Measurements from ENCODE around the gene APOBEC3F.
"Not testable (repeated sequence)": the region's sequence is repeated elsewhere in the genome, so short reads cannot be mapped to it uniquely, and the experiment has no call there.

APOBEC3F gene

GRCh38 chr22:39020021-39020651 lies 20.5 kb upstream of the APOBEC3F start:
- Mint-ChIP-seq H3K27ac (peak overlapping the region; percentile 97), H3K4me1 (peaks cover 56% of the 10 kb centered on the region), H3K4me3 (peak overlapping the region; percentile 82)
- not testable (repeated sequence) for H3K36me3 Mint-ChIP-seq, H3K27me3 Mint-ChIP-seq, H3K9me3 Mint-ChIP-seq

DNA sequence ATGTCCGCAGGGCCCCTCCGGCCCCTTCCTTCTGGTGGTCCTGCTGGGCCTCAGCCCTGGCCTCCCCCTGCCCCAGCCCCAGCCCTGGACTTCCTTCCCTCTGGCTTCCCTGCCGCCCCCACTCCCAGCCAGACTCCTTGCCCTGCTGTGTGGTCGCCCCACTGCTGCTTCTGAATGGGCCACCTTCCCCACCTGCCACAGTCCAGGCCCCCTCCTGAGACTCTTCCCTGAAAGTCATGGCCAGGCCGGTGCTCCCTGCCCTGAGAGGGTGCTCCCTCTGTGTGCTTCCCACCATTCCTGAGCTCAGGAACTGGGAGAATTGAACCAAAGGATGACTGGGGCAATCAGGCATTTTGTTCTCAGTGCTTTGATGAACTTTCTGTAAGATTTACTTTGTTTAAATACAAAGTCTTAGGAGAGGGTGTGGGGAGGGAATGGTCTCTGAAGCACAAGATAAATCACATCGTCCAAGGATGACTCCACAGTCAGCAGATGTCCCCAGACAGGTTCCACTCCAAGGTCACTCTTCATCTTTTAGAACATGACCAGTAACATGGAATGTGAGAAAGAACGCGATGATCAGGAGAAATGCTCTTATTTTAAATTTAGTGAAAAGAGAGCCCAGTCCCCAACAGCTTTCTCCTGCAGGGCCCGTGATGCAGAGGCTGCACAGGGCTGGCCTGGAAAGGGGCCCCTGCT lies 19.0 kb upstream of the APOBEC3F start:
- H3K9me3 Mint-ChIP-seq = no peaks in the 10 kb centered on the region
- H3K36me3 Mint-ChIP-seq = peaks cover 4% of the 10 kb centered on the region
- no peaks in the 10 kb centered on the region for H3K27me3 Mint-ChIP-seq
- peak overlapping the region; percentile 94 for H3K4me3 Mint-ChIP-seq
- H3K4me1 Mint-ChIP-seq = peaks cover 60% of the 10 kb centered on the region
- H3K27ac Mint-ChIP-seq = peak overlapping the region; percentile 98

- H3K27ac Mint-ChIP-seq = peak overlapping the region; percentile 41
- peaks cover 60% of the 10 kb centered on the region for H3K4me1 Mint-ChIP-seq
- no peaks in the 10 kb centered on the region for H3K9me3 Mint-ChIP-seq
- H3K27me3 Mint-ChIP-seq = no peaks in the 10 kb centered on the region
- H3K36me3 Mint-ChIP-seq = peaks cover 2% of the 10 kb centered on the region
- H3K4me3 Mint-ChIP-seq = peak overlapping the region; percentile 54
These were observed 15.9 kb upstream of the APOBEC3F start for GRCh38 chr22:39024519-39025308.

GRCh38 chr22:39026509-39027150 lies 14.0 kb upstream of the APOBEC3F start:
- no peaks in the 10 kb centered on the region for H3K9me3 Mint-ChIP-seq
- H3K36me3 Mint-ChIP-seq = peaks cover 2% of the 10 kb centered on the region
- H3K4me3 Mint-ChIP-seq = no peak overlapping the region
- no peaks in the 10 kb centered on the region for H3K27me3 Mint-ChIP-seq
- H3K27ac Mint-ChIP-seq = no peak overlapping the region
- peaks cover 48% of the 10 kb centered on the region for H3K4me1 Mint-ChIP-seq

GRCh38 chr22:39027717-39028116 lies 12.9 kb upstream of the APOBEC3F start:
- Mint-ChIP-seq H3K36me3 (peaks cover 2% of the 10 kb centered on the region), H3K27me3 (no peaks in the 10 kb centered on the region), H3K4me3 (no peak overlapping the region)

GRCh38 chr22:39028281-39028680 lies 12.4 kb upstream of the APOBEC3F start:
- no peaks in the 10 kb centered on the region for H3K9me3 Mint-ChIP-seq
- no peak overlapping the region for H3K27ac Mint-ChIP-seq
- peaks cover 2% of the 10 kb centered on the region for H3K36me3 Mint-ChIP-seq
- H3K27me3 Mint-ChIP-seq = no peaks in the 10 kb centered on the region
- no peak overlapping the region for H3K4me3 Mint-ChIP-seq
- H3K4me1 Mint-ChIP-seq = peaks cover 37% of the 10 kb centered on the region

More at GRCh38 chr22:39027717-39028116, 12.9 kb upstream of the APOBEC3F start:
- H3K9me3 Mint-ChIP-seq = no peaks in the 10 kb centered on the region
- no peak overlapping the region for H3K27ac Mint-ChIP-seq
- peaks cover 38% of the 10 kb centered on the region for H3K4me1 Mint-ChIP-seq

GRCh38 chr22:39029227-39029626 lies 11.4 kb upstream of the APOBEC3F start:
- peaks cover 28% of the 10 kb centered on the region for H3K4me1 Mint-ChIP-seq
- no peak overlapping the region for H3K4me3 Mint-ChIP-seq
- no peak overlapping the region for H3K27ac Mint-ChIP-seq
- H3K27me3 Mint-ChIP-seq = no peaks in the 10 kb centered on the region
- H3K9me3 Mint-ChIP-seq = no peaks in the 10 kb centered on the region
- no peaks in the 10 kb centered on the region for H3K36me3 Mint-ChIP-seq

- H3K4me1 Mint-ChIP-seq = peaks cover 14% of the 10 kb centered on the region
- H3K27me3 Mint-ChIP-seq = no peaks in the 10 kb centered on the region
- no peak overlapping the region for H3K4me3 Mint-ChIP-seq
- no peak overlapping the region for H3K27ac Mint-ChIP-seq
- no peaks in the 10 kb centered on the region for H3K36me3 Mint-ChIP-seq
- no peaks in the 10 kb centered on the region for H3K9me3 Mint-ChIP-seq
These were observed 10.0 kb upstream of the APOBEC3F start for GRCh38 chr22:39030705-39031104.

DNA sequence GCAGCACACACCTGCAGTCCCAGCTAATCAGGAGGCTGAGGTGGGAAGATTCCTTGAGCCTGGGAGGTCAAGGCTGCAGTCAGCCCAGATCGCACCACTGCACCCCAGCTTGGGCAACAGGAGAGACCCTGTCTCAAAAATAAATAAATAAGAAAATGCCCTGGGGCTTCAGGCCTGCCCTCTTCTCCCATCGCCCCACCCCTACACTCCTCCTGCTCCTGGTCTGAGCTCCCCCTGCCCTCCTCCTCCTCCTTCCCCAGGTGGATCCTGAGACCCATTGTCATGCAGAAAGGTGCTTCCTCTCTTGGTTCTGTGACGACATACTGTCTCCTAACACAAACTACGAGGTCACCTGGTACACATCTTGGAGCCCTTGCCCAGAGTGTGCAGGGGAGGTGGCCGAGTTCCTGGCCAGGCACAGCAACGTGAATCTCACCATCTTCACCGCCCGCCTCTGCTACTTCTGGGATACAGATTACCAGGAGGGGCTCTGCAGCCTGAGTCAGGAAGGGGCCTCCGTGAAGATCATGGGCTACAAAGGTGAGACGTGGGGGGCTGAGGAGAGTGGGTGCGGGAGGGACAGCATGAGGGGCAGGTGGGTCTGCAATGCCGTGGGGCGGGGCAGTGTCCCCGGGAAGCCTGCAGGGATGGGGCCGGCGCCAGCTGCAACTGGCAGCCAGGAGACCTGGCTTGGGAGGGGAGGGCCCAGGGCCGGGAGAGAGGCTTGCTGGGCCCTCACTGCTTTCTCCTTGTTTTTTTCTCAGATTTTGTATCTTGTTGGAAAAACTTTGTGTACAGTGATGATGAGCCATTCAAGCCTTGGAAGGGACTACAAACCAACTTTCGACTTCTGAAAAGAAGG lies 9.0 kb upstream of the APOBEC3F start:
- H3K27me3 Mint-ChIP-seq = not testable (repeated sequence)

DNA sequence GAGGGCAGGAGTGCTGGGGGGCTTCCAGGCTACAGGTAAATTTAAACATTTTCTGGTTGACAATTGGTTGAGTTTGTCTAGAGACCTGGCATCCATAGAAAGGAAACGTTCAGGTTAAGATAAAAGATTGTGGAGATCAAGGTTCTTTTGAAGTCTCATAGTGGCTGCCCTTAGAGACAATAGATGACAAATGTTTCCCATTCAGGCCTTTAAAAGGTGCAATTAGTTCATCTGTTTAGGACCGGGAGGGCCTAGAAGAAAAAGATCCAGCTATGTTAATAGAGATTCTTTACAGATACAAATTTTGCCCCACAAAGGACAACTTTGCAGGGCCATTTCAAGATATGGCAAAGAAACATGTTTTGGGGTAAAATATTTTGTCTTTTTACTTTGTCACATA lies 3.6 kb upstream of the APOBEC3F start:
- H3K4me1 Mint-ChIP-seq = peaks cover 35% of the 10 kb centered on the region
- H3K4me3 Mint-ChIP-seq, H3K9me3 Mint-ChIP-seq, H3K36me3 Mint-ChIP-seq, H3K27me3 Mint-ChIP-seq: not testable (repeated sequence)
- H3K27ac Mint-ChIP-seq = peak overlapping the region; percentile 3

More for the DNA sequence above, 9.0 kb upstream of the APOBEC3F start:
- not testable (repeated sequence) for H3K4me3 Mint-ChIP-seq, H3K36me3 Mint-ChIP-seq, H3K9me3 Mint-ChIP-seq, H3K4me1 Mint-ChIP-seq, H3K27ac Mint-ChIP-seq

- H3K4me1 Mint-ChIP-seq = peaks cover 44% of the 10 kb centered on the region
- H3K27ac Mint-ChIP-seq = peak overlapping the region; percentile 77
- no peaks in the 10 kb centered on the region for H3K36me3 Mint-ChIP-seq
- H3K9me3 Mint-ChIP-seq = no peaks in the 10 kb centered on the region
- H3K27me3 Mint-ChIP-seq = no peaks in the 10 kb centered on the region
- H3K4me3 Mint-ChIP-seq = peak overlapping the region; percentile 66
These were observed 1.1 kb upstream of the APOBEC3F start for GRCh38 chr22:39039306-39040126.

DNA sequence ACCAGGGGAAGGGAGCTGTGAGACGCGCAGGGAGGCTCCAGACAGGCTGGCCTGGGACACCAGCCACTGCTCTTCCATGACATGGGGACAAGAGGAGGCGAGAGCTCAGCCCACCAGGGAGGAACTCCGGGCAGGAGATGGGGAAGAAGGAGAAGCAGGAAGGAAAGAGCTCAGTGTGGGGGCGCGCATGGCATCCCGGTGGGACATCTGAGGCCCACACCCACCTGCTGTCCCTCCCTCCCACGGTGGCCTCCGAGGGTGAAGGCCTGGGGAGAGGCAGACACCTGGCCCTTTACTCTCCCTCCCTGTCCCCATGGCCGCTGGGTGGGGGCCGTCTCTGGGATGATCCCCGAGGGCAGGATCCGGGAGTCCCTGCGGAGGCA lies 518 bp upstream of the APOBEC3F start:
- Mint-ChIP-seq H3K4me3 (peak overlapping the region; percentile 66), H3K27ac (peak overlapping the region; percentile 77), H3K4me1 (peaks cover 44% of the 10 kb centered on the region)
- H3K9me3 Mint-ChIP-seq, H3K36me3 Mint-ChIP-seq, H3K27me3 Mint-ChIP-seq: not testable (repeated sequence)

DNA sequence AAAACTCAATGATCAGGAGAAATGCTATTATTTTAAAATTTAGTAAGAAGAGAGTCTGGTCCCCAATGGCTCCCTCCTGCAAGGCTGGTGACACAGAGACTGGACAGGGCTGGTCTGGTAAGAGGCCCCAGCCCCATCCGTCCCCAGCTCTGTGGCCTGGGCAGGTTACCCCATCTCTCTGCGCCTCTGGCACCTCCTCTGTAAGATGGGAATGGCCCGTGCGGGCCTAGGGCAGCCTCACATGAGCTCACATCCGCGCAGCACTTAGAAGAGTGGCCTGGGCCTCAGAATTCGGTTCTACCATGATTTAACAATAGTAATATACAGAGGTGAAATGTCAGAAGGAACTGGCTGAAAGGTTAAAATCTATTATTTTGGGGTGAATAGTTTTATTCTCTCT lies 1.2 kb downstream of the APOBEC3F start:
- H3K27ac Mint-ChIP-seq = peak overlapping the region; percentile 41
- peaks cover 48% of the 10 kb centered on the region for H3K4me1 Mint-ChIP-seq
- H3K36me3 Mint-ChIP-seq = no peaks in the 10 kb centered on the region
- no peaks in the 10 kb centered on the region for H3K27me3 Mint-ChIP-seq
- H3K9me3 Mint-ChIP-seq = no peaks in the 10 kb centered on the region
- peak overlapping the region; percentile 55 for H3K4me3 Mint-ChIP-seq

DNA sequence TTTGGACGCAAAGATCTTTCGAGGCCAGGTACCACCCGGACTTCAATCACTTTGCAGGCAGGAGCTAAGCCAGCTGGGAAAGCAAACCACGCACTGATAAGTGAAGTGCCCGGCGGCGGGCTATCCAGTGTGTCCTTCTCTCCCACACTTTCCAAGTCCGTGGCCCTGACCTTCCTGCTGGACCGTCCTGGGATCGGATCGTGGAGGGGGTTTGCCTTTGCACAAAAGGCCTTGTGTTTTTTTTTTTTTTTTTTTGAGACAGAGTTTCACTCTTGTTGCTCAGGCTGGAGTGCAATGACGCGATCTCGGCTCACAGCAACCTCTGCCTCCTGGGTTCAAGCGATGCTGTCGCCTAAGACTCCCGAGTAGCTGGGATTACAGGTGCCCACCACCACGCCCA lies 2.4 kb downstream of the APOBEC3F start:
- not testable (repeated sequence) for H3K4me3 Mint-ChIP-seq, H3K27me3 Mint-ChIP-seq, H3K36me3 Mint-ChIP-seq, H3K27ac Mint-ChIP-seq, H3K9me3 Mint-ChIP-seq
- H3K4me1 Mint-ChIP-seq = peaks cover 40% of the 10 kb centered on the region

Data from activated naive CD4-positive, alpha-beta T cell treated with anti-CD3 and anti-CD28 coated beads, Interleukin-2, amount 50 U/mL, for 24 hours (primary cell).